Effector memory CD8-positive, alpha-beta T cell (primary cell): Measurements from ENCODE around the gene PAF1.

Experiments used
- ATAC-seq: fragments of 150-1000 bp; cut with Tn5 transposase; replicated peaks from 2 replicates; pipeline ENCODE4 v1.10.0; 2021; ENCODE audit warnings: mild to moderate bottlenecking, moderate library complexity
- DNase-seq, 3 experiments: peaks; one replicate each; pipeline ENCODE4 v3.0.0; 2021
- H3K27ac Mint-ChIP-seq, 2 donors: one replicate each; pipeline ENCODE4 v1.8.0; 2022; ENCODE audit warnings: mild to moderate bottlenecking in 2 of 2, mixed read lengths in 2 of 2, moderate library complexity in 2 of 2
- H3K27me3 Mint-ChIP-seq, 2 donors: one replicate each; pipeline ENCODE4 v1.8.0; 2022; ENCODE audit warnings: mixed read lengths in 2 of 2
- H3K36me3 Mint-ChIP-seq: one replicate; pipeline ENCODE4 v1.8.0; 2022; ENCODE audit warnings: mild to moderate bottlenecking, moderate library complexity, mixed read lengths; ENCODE audit not compliant: insufficient read depth
- H3K4me1 Mint-ChIP-seq, 2 donors: one replicate each; pipeline ENCODE4 v1.8.0; 2022; ENCODE audit warnings: low read depth in 2 of 2, mixed read lengths in 2 of 2
- H3K4me3 Mint-ChIP-seq, 2 donors: one replicate each; pipeline ENCODE4 v1.8.0; 2022; ENCODE audit warnings: mild to moderate bottlenecking in 2 of 2, mixed read lengths in 2 of 2, moderate library complexity in 2 of 2
- H3K9me3 Mint-ChIP-seq, 2 donors: one replicate each; pipeline ENCODE4 v1.8.0; 2022; ENCODE audit warnings: mixed read lengths in 2 of 2

PAF1 gene

DNA sequence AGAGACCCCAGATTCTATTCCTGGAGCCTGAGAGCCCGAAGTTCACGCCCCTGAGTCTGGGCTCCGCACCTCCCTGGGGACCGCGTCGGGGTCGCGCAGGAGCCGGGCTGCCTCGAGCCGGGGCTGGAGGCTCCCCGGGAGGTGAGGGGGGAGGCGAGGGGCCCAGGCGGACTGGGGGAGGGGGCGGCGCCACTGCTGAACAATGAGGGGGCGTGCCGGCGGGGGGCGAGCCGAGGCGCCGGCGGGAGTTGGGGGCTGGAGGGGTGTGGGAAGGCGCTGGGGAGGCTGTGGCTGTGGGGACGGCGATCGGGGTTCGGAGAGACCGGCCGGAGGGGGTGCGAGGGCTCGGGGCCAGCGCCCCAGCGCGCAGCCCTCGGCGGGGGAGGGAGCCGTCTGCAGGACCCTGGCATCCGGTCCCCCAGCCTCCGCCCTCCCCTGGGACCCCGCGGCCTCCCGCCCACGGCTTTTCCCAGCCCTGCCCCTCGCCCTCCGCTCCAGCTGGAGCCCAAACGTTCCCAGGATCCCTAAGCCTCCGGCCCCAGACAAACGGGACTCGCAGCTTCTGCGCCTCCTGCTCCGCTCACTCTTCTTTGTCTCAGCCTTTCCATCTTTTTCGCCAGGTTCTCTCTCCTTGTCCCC lies 22.5 kb upstream of the PAF1 start:
- H3K9me3 Mint-ChIP-seq: peaks cover 0 to 1% of the 10 kb centered on the region in 2 donors
- DNase-seq (no peak), ATAC-seq (no peak)
- H3K27ac Mint-ChIP-seq: peak overlapping the region; percentile 80 to 100
- peaks cover 0 to 13% of the 10 kb centered on the region in 2 donors for H3K27me3 Mint-ChIP-seq
- H3K4me1 Mint-ChIP-seq: peaks cover 40 to 49% of the 10 kb centered on the region in 2 donors
- peaks cover 76% of the 10 kb centered on the region for H3K36me3 Mint-ChIP-seq
- peak overlapping the region; percentile 87 to 99 for H3K4me3 Mint-ChIP-seq

DNA sequence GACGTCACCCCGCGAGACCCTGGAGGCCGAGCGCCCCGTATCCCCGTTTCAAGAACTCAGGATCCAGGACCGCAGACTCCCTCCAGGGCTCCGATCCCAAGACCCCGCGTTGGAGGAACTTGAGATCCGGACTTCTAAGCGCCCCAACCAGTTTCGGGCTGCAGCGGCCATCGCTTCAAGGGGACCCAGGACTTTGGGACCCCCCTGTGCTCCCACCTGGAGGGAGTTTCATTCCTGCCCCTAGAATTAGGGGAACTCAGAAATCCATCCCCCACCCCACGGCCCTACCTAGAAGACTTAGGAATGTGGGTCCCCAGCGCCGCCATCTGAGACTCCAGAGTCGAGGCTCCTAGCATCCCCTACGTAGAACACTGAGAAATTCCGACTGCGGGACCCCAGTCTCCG lies 22.0 kb upstream of the PAF1 start:
- Mint-ChIP-seq H3K36me3 (peaks cover 76% of the 10 kb centered on the region), H3K27ac (peak overlapping the region; percentile 100), H3K4me3 (peak overlapping the region; percentile 87 to 99), H3K4me1 (peaks cover 46 to 53% of the 10 kb centered on the region in 2 donors), H3K9me3 (peaks cover 0 to 1% of the 10 kb centered on the region in 2 donors), H3K27me3 (peaks cover 0 to 18% of the 10 kb centered on the region in 2 donors)
- DNase-seq (no peak), ATAC-seq (no peak)

DNA sequence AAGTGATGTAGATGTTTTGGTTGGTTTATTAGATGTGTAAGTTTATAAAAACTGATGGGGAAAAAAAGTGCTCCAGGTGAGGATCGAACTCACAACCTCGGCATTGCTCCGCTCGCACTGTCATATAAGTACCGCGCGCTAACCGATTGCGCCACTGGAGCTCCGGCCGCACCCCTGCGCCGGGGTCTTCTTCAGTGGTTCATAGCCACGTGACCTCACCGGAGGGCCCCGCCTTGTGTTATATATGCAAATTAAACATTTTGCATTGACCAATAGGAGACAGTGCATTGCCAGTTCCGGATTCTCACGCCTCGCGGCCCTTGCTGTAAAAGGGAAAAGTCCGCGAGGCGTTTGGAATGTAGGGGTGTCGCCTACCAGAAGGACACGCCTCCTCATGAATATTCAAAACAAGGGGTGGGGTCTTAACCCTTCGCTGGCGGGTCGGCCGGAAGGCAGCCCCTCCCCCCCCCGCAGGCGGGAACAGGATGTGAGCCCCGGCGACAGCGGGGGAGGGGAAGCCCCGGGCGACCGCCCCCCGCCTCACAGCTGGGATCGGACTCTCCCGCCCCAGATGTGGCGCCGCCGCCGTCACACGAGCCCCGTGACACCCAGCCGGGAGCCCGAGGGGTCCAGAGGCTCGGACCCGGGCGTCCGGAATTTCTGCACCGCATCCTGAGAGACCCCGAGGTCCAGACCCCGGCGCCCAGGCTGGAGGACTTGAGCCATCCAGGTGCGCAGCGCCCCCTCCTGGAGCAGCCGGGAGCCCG lies 21.4 kb upstream of the PAF1 start, which contains the start of gene PLEKHG2:
Gene PLEKHG2, plus strand, starts transcription at position 570 of the 767 bp plus-strand sequence. CDS start 1,418 bp downstream, outside the sequence.
- Mint-ChIP-seq H3K4me3 (peak within 1 kb of the TSS; percentile 87 to 99), H3K27me3 (peaks cover 0 to 18% of the 10 kb centered on the region in 2 donors)

DNA sequence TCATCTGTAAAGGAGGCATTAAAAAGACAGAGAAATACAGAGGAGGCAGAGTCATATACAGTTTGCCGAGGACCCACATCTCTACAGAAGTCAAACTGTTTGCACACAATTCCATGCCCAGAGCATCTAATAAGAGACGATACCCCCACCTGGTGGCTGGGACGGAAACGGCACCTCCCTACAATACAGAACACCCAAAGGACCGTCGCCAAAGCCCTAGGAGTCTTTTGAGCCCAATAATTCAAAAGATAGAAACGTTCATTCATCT lies 20.9 kb upstream of the PAF1 start:
- Mint-ChIP-seq H3K4me1 (peaks cover 47 to 58% of the 10 kb centered on the region in 2 donors), H3K4me3 (peak overlapping the region; percentile 87 to 99), H3K36me3 (peaks cover 86% of the 10 kb centered on the region), H3K27me3 (peaks cover 0 to 18% of the 10 kb centered on the region in 2 donors), H3K27ac (peak overlapping the region; percentile 100), H3K9me3 (peaks cover 0 to 1% of the 10 kb centered on the region in 2 donors)
- peak; percentile 41 for ATAC-seq
- DNase-seq: peak; percentile 89 to 95 (median 94)

More for the DNA sequence above, 21.4 kb upstream of the PAF1 start, which contains the start of gene PLEKHG2:
- peak; percentile 60 for ATAC-seq
- Mint-ChIP-seq H3K27ac (peak within 1 kb of the TSS; percentile 100), H3K4me1 (peaks cover 47 to 54% of the 10 kb centered on the region in 2 donors), H3K36me3 (peaks cover 81% of the 10 kb centered on the region), H3K9me3 (peaks cover 0 to 1% of the 10 kb centered on the region in 2 donors)
- DNase-seq: peak; percentile 97 to 99 (median 98)

DNA sequence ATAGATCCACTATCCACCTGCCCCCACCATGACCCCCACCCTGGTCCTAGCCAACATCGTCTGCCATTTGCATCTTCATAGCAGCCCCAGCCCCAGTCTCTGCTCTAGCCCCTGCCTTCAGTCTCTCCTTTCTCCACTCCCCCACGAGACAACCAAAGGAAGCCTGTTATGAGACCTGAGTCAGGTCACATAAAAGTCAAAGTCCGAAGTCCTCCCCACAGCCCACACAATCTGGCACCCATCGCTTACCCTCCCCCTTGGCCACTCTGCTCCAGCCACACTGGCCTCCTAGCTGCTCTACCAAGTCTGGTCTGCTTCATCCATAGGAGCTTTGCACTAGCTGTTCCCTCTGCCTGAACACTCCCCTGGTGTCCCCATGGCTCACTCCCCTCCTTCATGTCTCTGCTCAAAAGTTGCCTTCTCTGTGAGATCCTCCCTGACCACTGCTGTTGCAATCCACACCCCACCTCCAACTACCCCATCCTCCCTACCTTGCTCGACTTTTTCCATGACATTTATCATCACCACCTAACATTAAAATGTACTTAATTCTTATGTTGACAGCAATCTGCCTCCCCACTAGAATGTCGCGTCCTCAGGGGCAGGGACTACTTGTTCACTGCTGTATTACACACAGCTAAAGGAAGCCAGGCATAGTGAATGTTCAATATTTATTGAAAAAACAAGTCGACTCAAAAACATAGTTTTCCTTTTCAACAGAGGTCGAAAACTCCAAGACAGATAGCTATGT lies 20.4 kb upstream of the PAF1 start:
- peak overlapping the region; percentile 87 to 99 for H3K4me3 Mint-ChIP-seq
- DNase-seq: peak in 2 of 3 experiments; percentile 32 to 46
- H3K4me1 Mint-ChIP-seq: peaks cover 49 to 60% of the 10 kb centered on the region in 2 donors
- H3K27me3 Mint-ChIP-seq: peaks cover 0 to 18% of the 10 kb centered on the region in 2 donors
- peak overlapping the region; percentile 100 for H3K27ac Mint-ChIP-seq
- ATAC-seq: no peak
- H3K36me3 Mint-ChIP-seq: peaks cover 91% of the 10 kb centered on the region
- H3K9me3 Mint-ChIP-seq: peaks cover 0 to 1% of the 10 kb centered on the region in 2 donors

DNA sequence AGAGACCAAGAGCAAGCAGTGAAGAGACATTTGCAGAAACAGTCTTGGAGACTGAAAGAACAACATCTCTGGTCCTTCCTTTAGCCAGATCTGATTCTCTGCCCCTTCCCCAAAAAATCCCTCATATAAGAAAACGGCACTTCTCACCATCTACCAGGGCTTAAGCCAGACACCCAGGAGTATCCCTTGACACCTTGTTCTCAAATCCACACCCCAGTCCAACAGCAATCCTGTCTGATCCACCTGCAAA lies 19.9 kb upstream of the PAF1 start:
- Mint-ChIP-seq H3K4me1 (peaks cover 52 to 62% of the 10 kb centered on the region in 2 donors), H3K27ac (peak overlapping the region; percentile 100), H3K36me3 (peaks cover 91% of the 10 kb centered on the region), H3K4me3 (peak overlapping the region; percentile 87 to 99), H3K9me3 (peaks cover 0 to 1% of the 10 kb centered on the region in 2 donors), H3K27me3 (peaks cover 0 to 18% of the 10 kb centered on the region in 2 donors)
- ATAC-seq (no peak), DNase-seq (no peak)

DNA sequence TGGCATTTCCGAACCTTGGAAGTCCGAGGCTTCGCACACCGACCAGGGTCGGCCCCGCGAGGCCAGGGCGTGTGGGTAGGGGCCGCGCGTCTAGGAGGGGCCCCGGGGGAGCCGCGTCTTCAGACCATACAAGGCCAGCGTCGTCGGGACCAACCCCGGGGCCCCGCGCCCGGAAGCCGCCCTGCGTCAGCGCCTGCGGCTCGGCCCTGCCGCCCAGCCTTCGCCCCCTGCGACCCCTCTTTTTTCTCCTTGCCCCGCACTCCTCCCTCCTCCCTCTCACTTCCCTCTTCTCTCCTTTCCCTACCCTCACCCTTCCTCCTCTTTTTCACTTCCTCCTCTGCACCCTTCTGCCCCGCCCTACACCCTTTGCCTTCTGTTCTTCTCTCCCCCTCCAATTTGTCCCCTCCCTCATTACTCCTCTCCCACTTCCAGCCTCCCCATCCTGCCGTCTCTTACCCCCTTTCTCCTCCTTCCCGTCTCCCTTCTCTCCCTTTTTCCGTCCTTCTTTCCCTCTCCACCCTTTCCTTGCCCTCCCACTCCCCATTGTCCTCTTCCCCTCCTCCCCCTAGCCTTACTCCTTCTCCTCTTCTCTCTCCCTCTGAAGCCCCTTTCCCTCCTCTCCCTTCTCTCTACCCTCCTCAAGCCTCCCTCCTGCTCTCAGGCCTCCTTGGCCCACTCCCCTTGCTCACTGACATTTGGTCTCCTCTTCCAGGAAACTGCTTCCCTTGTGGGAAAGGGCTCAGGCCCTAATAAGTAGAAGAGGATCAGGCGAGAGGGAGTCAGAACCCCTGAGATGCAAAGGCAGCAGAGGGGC lies 19.3 kb upstream of the PAF1 start:
- peak; percentile 27 for ATAC-seq
- Mint-ChIP-seq H3K36me3 (peaks cover 90% of the 10 kb centered on the region), H3K4me1 (peaks cover 54 to 62% of the 10 kb centered on the region in 2 donors), H3K4me3 (peak overlapping the region; percentile 87 to 99), H3K27ac (peak overlapping the region; percentile 100), H3K9me3 (peaks cover 0 to 1% of the 10 kb centered on the region in 2 donors), H3K27me3 (peaks cover 0 to 18% of the 10 kb centered on the region in 2 donors)
- peak; percentile 71 to 77 (median 74) for DNase-seq

DNA sequence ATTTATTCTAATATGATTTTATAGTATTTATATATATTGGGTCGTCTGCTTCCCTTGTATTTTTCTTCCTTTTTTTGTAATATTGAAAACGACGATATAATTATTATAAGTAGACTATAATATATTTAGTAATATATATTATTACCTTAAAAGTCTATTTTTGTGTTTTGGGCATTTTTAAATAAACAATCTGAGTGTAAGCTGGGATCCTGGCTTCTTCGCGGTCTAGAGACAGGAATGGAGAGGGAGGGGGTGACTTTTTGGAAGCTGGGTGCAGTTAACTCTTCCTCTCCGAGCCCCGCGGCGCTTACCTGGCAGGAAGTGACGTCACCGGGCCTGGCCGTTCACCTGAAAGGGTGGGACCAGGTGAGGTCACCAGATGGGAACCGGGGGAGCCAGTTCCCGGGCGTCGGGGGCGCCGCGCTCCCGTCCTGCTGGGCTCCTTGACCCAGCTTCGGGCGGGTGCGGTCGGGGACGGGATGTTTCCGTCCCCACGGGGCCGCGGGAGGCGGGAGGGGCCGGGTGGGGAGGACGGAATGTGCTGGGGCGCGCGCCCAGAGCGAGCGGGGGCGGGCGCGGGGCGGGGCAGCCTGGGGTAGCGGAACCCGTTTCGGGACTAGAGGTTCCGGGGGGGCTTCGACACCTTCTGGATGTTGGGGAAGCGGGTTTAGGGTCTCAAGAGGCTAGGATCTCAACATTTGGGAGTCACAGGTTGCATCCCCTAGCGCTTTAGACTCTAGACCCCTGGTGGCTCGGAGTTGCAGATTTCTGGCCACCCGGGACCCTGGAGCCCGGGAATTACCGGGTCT lies 18.5 kb upstream of the PAF1 start:
- Mint-ChIP-seq H3K4me1 (peaks cover 53 to 59% of the 10 kb centered on the region in 2 donors), H3K27ac (peak overlapping the region; percentile 100), H3K36me3 (peaks cover 94% of the 10 kb centered on the region)

DNA sequence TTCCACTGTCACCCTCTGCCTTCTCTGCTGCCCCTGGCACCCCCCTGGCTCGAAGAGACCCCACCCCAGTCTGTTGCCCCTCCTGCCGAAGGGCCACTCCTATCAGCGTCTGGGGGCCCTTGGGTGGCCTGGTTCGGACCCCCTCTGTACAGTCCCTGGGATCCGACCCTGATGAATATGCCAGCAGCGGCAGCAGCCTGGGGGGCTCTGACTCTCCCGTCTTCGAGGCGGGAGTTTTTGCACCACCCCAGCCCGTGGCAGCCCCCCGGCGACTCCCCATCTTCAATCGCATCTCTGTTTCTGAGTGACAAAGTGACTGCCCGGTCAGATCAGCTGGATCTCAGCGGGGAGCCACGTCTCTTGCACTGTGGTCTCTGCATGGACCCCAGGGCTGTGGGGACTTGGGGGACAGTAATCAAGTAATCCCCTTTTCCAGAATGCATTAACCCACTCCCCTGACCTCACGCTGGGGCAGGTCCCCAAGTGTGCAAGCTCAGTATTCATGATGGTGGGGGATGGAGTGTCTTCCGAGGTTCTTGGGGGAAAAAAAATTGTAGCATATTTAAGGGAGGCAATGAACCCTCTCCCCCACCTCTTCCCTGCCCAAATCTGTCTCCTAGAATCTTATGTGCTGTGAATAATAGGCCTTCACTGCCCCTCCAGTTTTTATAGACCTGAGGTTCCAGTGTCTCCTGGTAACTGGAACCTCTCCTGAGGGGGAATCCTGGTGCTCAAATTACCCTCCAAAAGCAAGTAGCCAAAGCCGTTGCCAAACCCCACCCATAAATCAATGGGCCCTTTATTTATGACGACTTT lies 17.7 kb upstream of the PAF1 start:
- ATAC-seq (no peak), DNase-seq (peak; percentile 48 to 60 (median 52))
- Mint-ChIP-seq H3K27ac (peak overlapping the region; percentile 100), H3K36me3 (peaks cover 96% of the 10 kb centered on the region), H3K4me1 (peaks cover 49 to 55% of the 10 kb centered on the region in 2 donors), H3K9me3 (peaks cover 0 to 1% of the 10 kb centered on the region in 2 donors), H3K27me3 (peaks cover 0 to 18% of the 10 kb centered on the region in 2 donors), H3K4me3 (peak overlapping the region; percentile 87 to 99)

More for the DNA sequence above, 18.5 kb upstream of the PAF1 start:
- Mint-ChIP-seq H3K27me3 (peaks cover 0 to 18% of the 10 kb centered on the region in 2 donors), H3K4me3 (peak overlapping the region; percentile 87 to 99), H3K9me3 (peaks cover 0 to 1% of the 10 kb centered on the region in 2 donors)
- ATAC-seq: peak; percentile 8
- peak; percentile 78 to 84 (median 82) for DNase-seq

DNA sequence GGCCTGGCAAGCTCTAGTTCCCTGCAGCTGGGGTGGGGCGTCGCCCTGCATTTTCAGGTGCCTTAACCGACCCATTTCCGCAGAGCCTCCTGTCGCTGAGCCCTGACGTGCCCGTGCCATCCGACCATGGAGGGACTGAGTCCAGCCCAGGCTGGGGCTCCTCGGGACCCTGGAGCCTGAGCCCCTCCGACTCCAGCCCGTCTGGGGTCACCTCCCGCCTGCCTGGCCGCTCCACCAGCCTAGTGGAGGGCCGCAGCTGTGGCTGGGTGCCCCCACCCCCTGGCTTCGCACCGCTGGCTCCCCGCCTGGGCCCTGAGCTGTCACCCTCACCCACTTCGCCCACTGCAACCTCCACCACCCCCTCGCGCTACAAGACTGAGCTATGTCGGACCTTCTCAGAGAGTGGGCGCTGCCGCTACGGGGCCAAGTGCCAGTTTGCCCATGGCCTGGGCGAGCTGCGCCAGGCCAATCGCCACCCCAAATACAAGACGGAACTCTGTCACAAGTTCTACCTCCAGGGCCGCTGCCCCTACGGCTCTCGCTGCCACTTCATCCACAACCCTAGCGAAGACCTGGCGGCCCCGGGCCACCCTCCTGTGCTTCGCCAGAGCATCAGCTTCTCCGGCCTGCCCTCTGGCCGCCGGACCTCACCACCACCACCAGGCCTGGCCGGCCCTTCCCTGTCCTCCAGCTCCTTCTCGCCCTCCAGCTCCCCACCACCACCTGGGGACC lies 16.9 kb upstream of the PAF1 start:
- peak; percentile 62 to 69 (median 62) for DNase-seq
- Mint-ChIP-seq H3K4me3 (peak overlapping the region; percentile 87 to 99), H3K36me3 (peaks cover 99% of the 10 kb centered on the region), H3K27ac (peak overlapping the region; percentile 100), H3K27me3 (peaks cover 0 to 18% of the 10 kb centered on the region in 2 donors), H3K9me3 (peaks cover 0 to 1% of the 10 kb centered on the region in 2 donors), H3K4me1 (peaks cover 53% of the 10 kb centered on the region in 2 donors)
- no peak for ATAC-seq

DNA sequence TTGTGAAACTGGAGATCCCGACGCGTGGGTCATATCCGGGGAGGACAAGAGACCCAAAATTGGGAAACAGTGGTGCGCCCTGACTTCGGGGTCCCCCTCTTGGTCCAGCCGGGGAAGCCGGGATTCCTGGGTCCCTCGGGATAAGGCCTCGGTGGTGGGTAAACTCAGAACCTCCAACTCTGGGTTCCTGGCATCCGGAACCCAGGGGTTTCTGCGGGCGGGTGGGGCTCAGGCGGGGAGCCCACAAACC lies 16.4 kb upstream of the PAF1 start:
- Mint-ChIP-seq H3K4me3 (peak overlapping the region; percentile 87 to 99), H3K36me3 (peaks cover 99% of the 10 kb centered on the region), H3K4me1 (peaks cover 55% of the 10 kb centered on the region in 2 donors), H3K27ac (peak overlapping the region; percentile 100), H3K9me3 (peaks cover 0 to 1% of the 10 kb centered on the region in 2 donors), H3K27me3 (peaks cover 0 to 18% of the 10 kb centered on the region in 2 donors)
- DNase-seq: no peak
- ATAC-seq: no peak
